OCI-LY7 (cell line): ENCODE data around the gene CLPSL2.

ENCODE experiments used
- EZH2phosphoT487 ChIP-seq: fragments of 200-600 bp; sonication (generic); IDR thresholded peaks from 2 replicates; pipeline ENCODE4 v1.6.1; 2018; ENCODE audit warnings: low read depth, borderline replicate concordance, mild to moderate bottlenecking, mixed run types, antibody characterized with exemption, low read length, moderate library complexity, mixed read lengths
- TF ChIP-seq, protein P1 (sequence below): fragments of 200-600 bp; sonication (generic); conservative IDR thresholded peaks from 2 replicates; pipeline ENCODE4 v1.5.1; 2014; ENCODE audit warnings: mild to moderate bottlenecking, antibody characterized with exemption, low read length, moderate library complexity, mixed read lengths

DNA sequence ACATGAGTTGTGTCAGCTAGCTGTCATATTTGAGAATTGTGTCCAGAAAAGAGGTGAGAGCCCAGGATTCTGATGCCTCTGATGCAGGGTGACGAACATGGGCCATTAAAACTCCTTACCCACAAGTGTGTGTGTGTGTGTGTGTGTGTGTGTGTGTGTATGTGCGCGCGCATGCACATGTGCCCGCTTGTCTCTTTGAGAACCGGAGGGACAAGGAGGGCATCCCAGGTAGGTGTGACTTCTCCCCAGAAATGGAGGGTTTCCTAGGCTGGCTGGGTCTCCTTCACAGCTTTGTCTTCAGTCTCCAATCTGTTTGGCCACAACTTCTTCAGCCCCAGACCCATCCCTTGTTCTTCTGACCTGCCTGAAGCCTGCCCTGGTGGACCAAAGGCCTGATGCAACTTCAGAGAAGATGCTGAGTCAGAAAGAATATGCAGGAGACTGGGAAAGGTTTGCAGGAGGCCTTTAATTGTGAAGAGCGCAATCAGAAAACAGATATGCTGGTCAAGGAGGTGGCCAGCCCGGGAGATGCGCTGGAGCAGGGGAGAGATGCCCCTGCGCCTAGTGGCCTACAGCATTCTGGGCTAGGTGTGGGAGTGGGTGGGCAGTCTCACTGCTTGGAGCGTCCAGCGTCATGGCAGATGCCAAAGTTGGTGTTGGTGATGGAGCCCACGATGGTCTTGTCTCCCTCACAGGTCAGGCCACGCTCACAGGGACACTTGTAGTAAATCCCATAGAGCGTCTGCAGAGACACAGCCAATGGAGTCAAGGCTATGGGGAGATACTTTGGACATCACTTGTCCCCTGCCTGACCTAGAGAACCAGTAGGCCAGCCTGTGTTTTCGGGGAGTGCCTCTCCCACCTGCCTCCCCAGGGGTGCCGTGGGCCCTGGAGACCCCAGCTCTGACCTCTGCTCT is 18.4 kb downstream of the CLPSL2 start:
- TF ChIP-seq EZH2phosphoT487: no peak
- TF ChIP-seq, protein P1, sequence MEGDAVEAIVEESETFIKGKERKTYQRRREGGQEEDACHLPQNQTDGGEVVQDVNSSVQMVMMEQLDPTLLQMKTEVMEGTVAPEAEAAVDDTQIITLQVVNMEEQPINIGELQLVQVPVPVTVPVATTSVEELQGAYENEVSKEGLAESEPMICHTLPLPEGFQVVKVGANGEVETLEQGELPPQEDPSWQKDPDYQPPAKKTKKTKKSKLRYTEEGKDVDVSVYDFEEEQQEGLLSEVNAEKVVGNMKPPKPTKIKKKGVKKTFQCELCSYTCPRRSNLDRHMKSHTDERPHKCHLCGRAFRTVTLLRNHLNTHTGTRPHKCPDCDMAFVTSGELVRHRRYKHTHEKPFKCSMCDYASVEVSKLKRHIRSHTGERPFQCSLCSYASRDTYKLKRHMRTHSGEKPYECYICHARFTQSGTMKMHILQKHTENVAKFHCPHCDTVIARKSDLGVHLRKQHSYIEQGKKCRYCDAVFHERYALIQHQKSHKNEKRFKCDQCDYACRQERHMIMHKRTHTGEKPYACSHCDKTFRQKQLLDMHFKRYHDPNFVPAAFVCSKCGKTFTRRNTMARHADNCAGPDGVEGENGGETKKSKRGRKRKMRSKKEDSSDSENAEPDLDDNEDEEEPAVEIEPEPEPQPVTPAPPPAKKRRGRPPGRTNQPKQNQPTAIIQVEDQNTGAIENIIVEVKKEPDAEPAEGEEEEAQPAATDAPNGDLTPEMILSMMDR: no peak
